A549 (cell line): Measurements from ENCODE around the gene IKZF4. TPM values are rescaled to one million over a fixed set of nuclear protein-coding genes. Genes with fewer than 3 reads are reported as not detected.
A peak's percentile ranks its signal among the peaks of the same experiment; 100 is the strongest.
"Not testable (repeated sequence)": the region's sequence is repeated elsewhere in the genome, so short reads cannot be mapped to it uniquely, and the experiment has no call there.

Experiments used
- ATAC-seq, 2 experiments: fragments of 200-7000 bp in 1 of 2; fragments of >200 bp in 1 of 2; cut with Nextera tagmentation in 1 of 2; cut with Tn5 transposase in 1 of 2; 3 replicates each; pipeline versions ENCODE4 v1.8.0 to v1.9.1; 2018 to 2020; ENCODE audit warnings: mild to moderate bottlenecking in 1 of 2, moderate library complexity in 1 of 2
- CTCF ChIA-PET: fragments of 300-600 bp; sonication (Branson Sonifier 250); formaldehyde crosslinking; extraction: SDS; loops from one replicate; lab custom pipeline; 2021; ENCODE audit warnings: antibody characterized with exemption, inconsistent platforms; lab: Yijun Ruan, JAX
- POLR2A ChIA-PET: fragments of 350-600 bp; formaldehyde crosslinking; extraction: SDS; loops from one replicate; lab custom pipeline; 2021; ENCODE audit warnings: antibody characterized with exemption, inconsistent platforms; lab: Yijun Ruan, JAX
- DNase-seq, 2 experiments: peaks; one replicate each; pipeline versions ENCODE4 v3.0.0 to v3.0.0-alpha.2; 2011 to 2016; ENCODE audit warnings: low read depth in 1 of 2, low spot score in 1 of 2
- FAIRE-seq: peaks from 2 replicates; lab custom pipeline; 2011; peaks lifted over from hg19 to GRCh38; lab: Jason Lieb, UNC
- H3K27ac ChIP-seq, 2 experiments: fragments of >200 bp; sonication (Bioruptor Twin); formaldehyde crosslinking; 3 replicates each; pipeline ENCODE4 v1.5.1; 2016 to 2017
- H3K4me1 ChIP-seq: fragments of >200 bp; sonication (Bioruptor Twin); formaldehyde crosslinking; 3 replicates; pipeline ENCODE4 v1.6.1; 2016
- H3K4me2 ChIP-seq: fragments of >200 bp; sonication (Bioruptor Twin); formaldehyde crosslinking; 3 replicates; pipeline ENCODE4 v1.6.1; 2016
- H3K4me3 ChIP-seq: fragments of >200 bp; sonication (Bioruptor Twin); formaldehyde crosslinking; 3 replicates; pipeline ENCODE4 v1.5.1; 2016
- H3K9me3 ChIP-seq: fragments of >200 bp; sonication (Bioruptor Twin); formaldehyde crosslinking; 3 replicates; pipeline ENCODE4 v1.6.1; 2016
- BHLHE40 ChIP-seq: IDR thresholded peaks from 2 replicates; pipeline ENCODE4 v1.6.1; 2012; ENCODE audit warnings: low read depth, low read length, inconsistent platforms
- CBX8 ChIP-seq: fragments of 200-600 bp; sonication (generic); IDR thresholded peaks from 2 replicates; pipeline ENCODE4 v1.6.1; 2016
- CHD4 ChIP-seq: fragments of 200-600 bp; sonication (generic); IDR thresholded peaks from 2 replicates; pipeline ENCODE4 v1.6.1; 2016; ENCODE audit warnings: antibody characterized with exemption, mild to moderate bottlenecking, borderline replicate concordance
- EHF ChIP-seq: fragments of 250-450 bp; sonication (Bioruptor Pico); IDR thresholded peaks from 2 replicates; pipeline ENCODE4 v1.5.0; 2020; ENCODE audit warnings: mild to moderate bottlenecking
- EP300 ChIP-seq, 2 experiments: fragments of >200 bp; sonication (Bioruptor Twin); formaldehyde crosslinking; IDR thresholded peaks; 2 replicates in 1 of 2; 3 replicates in 1 of 2; pipeline ENCODE4 v1.6.1; 2016 to 2017
- FOSL2 ChIP-seq, 2 experiments: fragments of 450-650 bp in 1 of 2; fragments of >200 bp in 1 of 2; sonication (Bioruptor Twin) in 1 of 2; formaldehyde crosslinking; IDR thresholded peaks; 2 replicates each; pipeline versions ENCODE4 v1.5.0 to v1.6.1; 2016 to 2020; ENCODE audit warnings: mild to moderate bottlenecking in 1 of 2, moderate library complexity in 1 of 2
- GATA3 ChIP-seq: IDR thresholded peaks from 2 replicates; pipeline ENCODE4 v1.6.1; 2012; ENCODE audit warnings: borderline replicate concordance
- HDAC2 ChIP-seq: fragments of 200-600 bp; sonication (generic); IDR thresholded peaks from 2 replicates; pipeline ENCODE4 v1.6.1; 2016
- HES2 ChIP-seq: fragments of >200 bp; sonication (Bioruptor Twin); formaldehyde crosslinking; IDR thresholded peaks from 2 replicates; pipeline ENCODE4 v1.6.1; 2016
- HOXB5 ChIP-seq: fragments of 250-450 bp; sonication (Bioruptor Pico); IDR thresholded peaks from 2 replicates; pipeline ENCODE4 v1.5.0; 2020; ENCODE audit warnings: mild to moderate bottlenecking, moderate library complexity
- JUNB ChIP-seq: fragments of >200 bp; sonication (Bioruptor Twin); formaldehyde crosslinking; IDR thresholded peaks from 2 replicates; pipeline ENCODE4 v1.6.1; 2016
- MAFK ChIP-seq: fragments of 450-650 bp; IDR thresholded peaks from 2 replicates; pipeline ENCODE4 v1.6.1; 2014; ENCODE audit not compliant: partially characterized antibody
- NPAS2 ChIP-seq: fragments of 250-450 bp; sonication (Bioruptor Pico); IDR thresholded peaks from 2 replicates; pipeline ENCODE4 v1.8.0; 2022; ENCODE audit warnings: mild to moderate bottlenecking, moderate library complexity, borderline replicate concordance
- PHF8 ChIP-seq: fragments of 200-600 bp; sonication (generic); IDR thresholded peaks from 2 replicates; pipeline ENCODE4 v1.6.1; 2016; ENCODE audit warnings: low read depth, mild to moderate bottlenecking, antibody characterized with exemption, moderate library complexity, borderline replicate concordance
- POLR2A ChIP-seq: IDR thresholded peaks from 2 replicates; pipeline ENCODE4 v1.6.1; 2012; ENCODE audit warnings: mild to moderate bottlenecking, low read length
- RARB ChIP-seq: fragments of 250-450 bp; sonication (Bioruptor Pico); IDR thresholded peaks from 2 replicates; pipeline ENCODE4 v1.8.0; 2021; ENCODE audit warnings: mild to moderate bottlenecking, moderate library complexity
- RFX5 ChIP-seq: fragments of 450-650 bp; IDR thresholded peaks from 2 replicates; pipeline ENCODE4 v1.7.1; 2014; ENCODE audit warnings: antibody characterized with exemption, mild to moderate bottlenecking, moderate library complexity
- SREBF2 ChIP-seq: fragments of 450-650 bp; IDR thresholded peaks from 2 replicates; pipeline ENCODE4 v1.6.1; 2014; ENCODE audit warnings: mild to moderate bottlenecking, moderate library complexity
- ZFP36 ChIP-seq: fragments of 450-650 bp; IDR thresholded peaks from 2 replicates; pipeline ENCODE4 v1.6.1; 2014; ENCODE audit warnings: borderline replicate concordance; ENCODE audit not compliant: partially characterized antibody
- WGBS: methylation state at CpG from one replicate; pipeline ENCODE4 v1.1.6; 2017; ENCODE audit errors: missing lambda C conversion rate; 5-methylcytosine and 5-hydroxymethylcytosine counted together
- polyA plus RNA-seq, 4 experiments: library from polyadenylated mRNA; depleted of rRNA in 3 of 4; stranded (reverse); fragments of >200 nt; fragmentation: RNase III in 1 of 4; extraction: RNeasy Plus Mini Kit Qiagen cat#74134 plus additional on column Dnase treatment in 1 of 4; gene quantifications; 2 replicates in 3 of 4; 3 replicates in 1 of 4; pipeline ENCODE4 v1.2.3, GENCODE V29; 2011 to 2017
- TF ChIP-seq, protein P1 (sequence below): fragments of 250-450 bp; sonication (Bioruptor Pico); IDR thresholded peaks from 2 replicates; pipeline ENCODE4 v1.5.0; 2020; ENCODE audit warnings: low read depth, mild to moderate bottlenecking, moderate library complexity

Gene IKZF4
- polyA plus RNA-seq, 2 of the 4 experiments (the other 2 are of a cell fraction), result 2.0 TPM

- H3K4me1 ChIP-seq, result peaks cover 16% of the 10 kb centered on the region
- WGBS, result 22% methylated on average over 9 of the region's 9 CpGs
- H3K4me3 ChIP-seq, result peak overlapping the region; percentile 74
- no peak for ATAC-seq
- POLR2A ChIA-PET, result no interaction called here
- H3K4me2 ChIP-seq, result peak overlapping the region; percentile 82
- no peak for FAIRE-seq
- H3K27ac ChIP-seq, result peak overlapping the region; percentile 90 to 99
- no peak for DNase-seq
- TF ChIP-seq MAFK, result no peak
- no peaks in the 10 kb centered on the region for H3K9me3 ChIP-seq
- CTCF ChIA-PET, result interaction anchor here (1.4 to 5.7 kb wide), 2 partner anchors 13 to 47 kb away, joined by 5 to 40 read pairs; partner anchors contain the start of gene SUOX
Observed at GRCh38 chr12:56042843-56043242, 22.0 kb downstream of the IKZF4 start.

GRCh38 chr12:56046027-56046780 is 25.4 kb downstream of the IKZF4 start:
- DNase-seq (no peak), ATAC-seq (no peak), FAIRE-seq (no peak)
- Histone ChIP-seq H3K27ac (peak overlapping the region in 1 of 2 experiments; percentile 55; a peak in 1 of 6 replicates), H3K4me1 (peaks cover 11% of the 10 kb centered on the region), H3K9me3 (no peaks in the 10 kb centered on the region), H3K4me3 (no peak overlapping the region), H3K4me2 (no peak overlapping the region)
- 83% methylated on average over 9 of the region's 9 CpGs for WGBS
- CTCF ChIA-PET, result interaction anchor here (0.7 to 5.7 kb wide), 25 partner anchors 10 to 307 kb away, joined by 3 to 40 read pairs (median 7); partner anchors contain the start of genes ANKRD52, ERBB3, ESYT1 and PA2G4
- TF ChIP-seq HOXB5 (CRISPR knock-in tag) (no peak), POLR2A (0 out of 2 replicates have a peak, but pooled peaks have one; percentile 10)
- POLR2A ChIA-PET, result interaction anchor here (1.2 to 3.3 kb wide), 4 partner anchors 33 to 69 kb away, joined by 3 to 14 read pairs (median 8); partner anchors contain the start of genes ERBB3 and PA2G4

DNA sequence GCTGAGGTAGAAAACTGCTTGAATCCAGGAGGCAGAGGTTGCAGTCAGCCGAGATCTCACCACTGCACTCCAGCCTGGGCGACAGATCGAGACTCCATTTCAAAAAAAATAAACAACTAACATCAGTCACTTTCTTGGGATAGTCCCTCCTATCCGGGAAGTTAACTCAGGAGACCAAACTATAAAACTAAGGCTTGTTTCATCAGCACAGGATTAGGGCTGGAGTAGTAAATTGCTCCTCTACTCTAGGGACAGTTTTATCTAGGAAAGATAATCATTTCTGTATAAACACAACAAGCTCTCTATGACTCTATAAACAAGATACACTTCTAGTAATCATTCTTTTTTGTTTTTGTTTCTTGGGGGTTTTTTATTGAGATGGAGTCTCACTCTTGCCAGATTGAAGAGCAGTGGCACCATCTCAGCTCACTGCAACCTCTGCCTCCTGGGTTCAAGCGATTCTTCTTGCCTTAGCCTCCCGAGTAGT is 32.6 kb downstream of the IKZF4 start:
- Histone ChIP-seq H3K4me2 (no peak overlapping the region), H3K4me3 (no peak overlapping the region), H3K9me3 (no peaks in the 10 kb centered on the region), H3K4me1 (0 out of 3 replicates have a peak, but pooled peaks cover 7% of the 10 kb centered on the region), H3K27ac (no peak overlapping the region)
- no peak for DNase-seq
- no peak for ATAC-seq
- ChIA-PET CTCF (interaction anchor here (0.6 to 1.5 kb wide), 7 partner anchors 9 to 138 kb away, joined by 3 to 4 read pairs (median 4); partner anchors contain the start of gene SMARCC2), POLR2A (no interaction called here)
- FAIRE-seq, result no peak
- TF ChIP-seq POLR2A (no peak), RFX5 (no peak)
- 82% methylated on average over 6 of the region's 6 CpGs for WGBS

DNA sequence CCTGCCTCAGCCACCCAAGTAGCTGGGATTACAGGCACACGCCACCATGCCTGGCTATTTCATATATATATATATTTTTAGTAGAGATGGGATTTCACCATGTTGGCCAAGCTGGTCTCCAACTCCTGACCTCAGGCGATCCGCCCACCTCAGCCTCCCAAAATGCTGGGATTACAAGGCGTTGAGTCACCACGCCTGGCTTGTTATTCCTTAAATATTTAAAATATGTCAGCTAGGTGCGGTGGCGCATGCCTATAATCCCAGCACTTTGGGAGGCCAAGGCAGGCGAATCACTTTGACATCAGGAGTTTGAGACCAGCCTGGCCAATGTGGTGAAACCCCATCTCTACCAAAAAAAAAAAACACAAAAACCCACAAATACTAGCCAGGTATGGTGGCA is 39.1 kb downstream of the IKZF4 start:
- peak in 1 of 2 experiments; percentile 50 for DNase-seq
- H3K4me2 ChIP-seq, H3K4me1 ChIP-seq, H3K4me3 ChIP-seq, POLR2A ChIA-PET, H3K27ac ChIP-seq, FAIRE-seq, H3K9me3 ChIP-seq: not testable (repeated sequence)
- 52% methylated on average over 8 of the region's 8 CpGs for WGBS
- ATAC-seq, result peak in 1 of 2 experiments; percentile 48; a peak in 3 of 6 replicates
- CTCF ChIA-PET, result interaction anchor here (0.6 to 2.7 kb wide), 8 partner anchors 8 to 66 kb away, joined by 3 to 10 read pairs (median 4); no protein-coding TSS in a partner anchor

DNA sequence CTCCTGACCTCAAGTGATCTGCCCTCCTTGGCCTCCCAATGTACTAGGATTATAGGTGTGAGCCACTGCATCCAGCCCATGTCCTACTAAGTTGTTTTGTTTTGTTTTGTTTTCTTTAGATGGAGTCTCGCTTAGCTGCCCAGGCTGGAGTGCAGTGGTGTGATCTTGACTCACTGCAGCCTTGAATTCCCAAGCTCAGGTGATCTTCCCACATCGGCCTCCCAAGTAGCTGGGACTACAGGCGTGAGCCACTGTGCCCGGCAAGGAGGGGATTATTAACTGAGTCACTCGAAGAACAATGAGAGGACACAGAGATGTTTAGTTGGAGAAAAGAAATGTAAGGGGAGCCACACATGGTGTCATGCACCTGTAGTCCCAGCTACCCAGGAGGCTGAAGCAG is 41.1 kb downstream of the IKZF4 start:
- ChIA-PET POLR2A (no interaction called here), CTCF (interaction anchor here (1.1 to 2.7 kb wide), 6 partner anchors 10 to 135 kb away, joined by 3 to 10 read pairs (median 4); no protein-coding TSS in a partner anchor)
- Histone ChIP-seq H3K27ac (no peak overlapping the region), H3K4me2 (no peak overlapping the region), H3K4me3 (no peak overlapping the region), H3K4me1 (peaks cover 4% of the 10 kb centered on the region; the same call in 1 of the 3 replicates), H3K9me3 (no peaks in the 10 kb centered on the region)
- ATAC-seq (no peak), FAIRE-seq (no peak), DNase-seq (no peak)
- 59% methylated on average over 5 of the region's 5 CpGs for WGBS
- TF ChIP-seq GATA3 (no peak), FOSL2 (IDR thresholded peaks at IDR 0.05) (no peak), FOSL2 (CRISPR knock-in tag; IDR thresholded peaks at IDR 0.05) (no peak), HDAC2 (no peak), NPAS2 (no peak), MAFK (no peak), PHF8 (no peak), EHF (CRISPR knock-in tag) (no peak), HES2 (no peak), CBX8 (no peak), CHD4 (no peak), EP300 (IDR thresholded peaks at IDR 0.05) (no peak), SREBF2 (no peak), JUNB (no peak), BHLHE40 (no peak), ZFP36 (no peak), RFX5 (no peak), RARB (CRISPR knock-in tag) (no peak)
- TF ChIP-seq, protein P1, sequence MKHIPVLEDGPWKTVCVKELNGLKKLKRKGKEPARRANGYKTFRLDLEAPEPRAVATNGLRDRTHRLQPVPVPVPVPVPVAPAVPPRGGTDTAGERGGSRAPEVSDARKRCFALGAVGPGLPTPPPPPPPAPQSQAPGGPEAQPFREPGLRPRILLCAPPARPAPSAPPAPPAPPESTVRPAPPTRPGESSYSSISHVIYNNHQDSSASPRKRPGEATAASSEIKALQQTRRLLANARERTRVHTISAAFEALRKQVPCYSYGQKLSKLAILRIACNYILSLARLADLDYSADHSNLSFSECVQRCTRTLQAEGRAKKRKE (CRISPR knock-in tag), result no peak
